GM18517 (cell line): Measurements from ENCODE around the gene ABHD12.

Experiments used
- ATAC-seq: cut with Tn5 transposase; IDR thresholded peaks from one replicate; pipeline ENCODE4 v1.9.1; 2021; ENCODE audit warnings: mild to moderate bottlenecking, moderate library complexity; ENCODE audit not compliant: unreplicated experiment

The ABHD12 gene

GRCh38 chr20:25258828-25259227 lies 131.8 kb downstream of the ABHD12 start:
- ATAC-seq, result no peak

GRCh38 chr20:25258476-25258805 lies 132.2 kb downstream of the ABHD12 start:
- ATAC-seq, result no peak

GRCh38 chr20:25257756-25258475 lies 132.7 kb downstream of the ABHD12 start:
- ATAC-seq, result no peak

DNA sequence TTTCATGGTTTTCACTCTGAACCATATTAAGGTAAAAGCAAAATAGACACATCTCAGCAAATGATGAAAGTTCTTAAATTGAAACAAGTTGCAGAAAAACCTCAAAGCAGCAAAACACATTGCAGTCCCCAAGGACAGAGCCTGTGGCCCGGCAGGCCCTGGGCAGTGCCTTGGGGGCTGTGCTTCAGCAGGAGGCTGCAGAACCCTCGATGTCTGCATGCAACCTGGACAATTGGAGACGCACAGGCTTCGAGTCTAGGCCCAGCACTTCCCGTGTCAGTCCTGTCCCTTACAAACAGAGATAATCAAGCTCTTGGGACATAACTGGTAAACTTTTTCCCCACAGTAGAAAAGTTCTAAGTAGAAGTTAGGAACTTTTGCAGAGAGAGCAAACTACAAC lies 133.5 kb downstream of the ABHD12 start:
- ATAC-seq, result no peak

- no peak for ATAC-seq
These were observed 134.3 kb downstream of the ABHD12 start for GRCh38 chr20:25256226-25256859.

GRCh38 chr20:25254986-25255680 lies 135.5 kb downstream of the ABHD12 start:
- ATAC-seq, result no peak

GRCh38 chr20:25254571-25254970 lies 136.1 kb downstream of the ABHD12 start:
- ATAC-seq, result no peak

DNA sequence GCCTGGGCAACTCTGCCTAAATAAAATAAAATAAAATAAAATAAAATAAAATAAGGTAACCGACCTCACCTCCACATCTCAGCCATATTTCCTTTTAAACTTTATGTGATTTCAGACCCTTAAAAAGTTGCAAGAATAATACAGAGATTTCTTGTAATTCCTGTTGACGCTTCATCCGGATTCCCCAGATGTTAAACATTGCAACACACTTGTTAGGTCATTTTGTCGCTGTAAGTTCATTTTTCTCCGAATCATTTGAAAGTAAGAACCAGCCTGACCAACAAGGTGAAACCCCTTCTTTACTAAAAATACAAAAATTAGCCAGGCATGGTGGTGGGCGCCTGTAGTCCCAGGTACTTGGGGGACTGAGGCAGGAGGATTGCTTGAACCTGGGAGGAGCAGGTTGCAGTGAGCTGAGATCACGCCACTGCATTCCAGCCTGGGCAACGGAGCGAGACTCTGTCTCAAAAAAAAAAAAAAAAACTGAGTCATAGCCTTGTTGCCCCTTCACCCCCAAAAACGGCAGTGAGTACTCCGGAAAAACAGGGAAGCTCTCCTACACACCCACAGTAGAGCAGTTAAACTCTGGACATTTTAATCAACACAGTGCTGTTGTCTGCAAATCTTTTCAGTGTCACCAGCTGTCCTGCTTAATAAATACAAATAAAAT lies 136.9 kb downstream of the ABHD12 start:
- no peak for ATAC-seq

GRCh38 chr20:25252686-25253421 lies 137.8 kb downstream of the ABHD12 start:
- ATAC-seq, result no peak

- ATAC-seq, result no peak
These were observed 138.4 kb downstream of the ABHD12 start for GRCh38 chr20:25252230-25252651.

DNA sequence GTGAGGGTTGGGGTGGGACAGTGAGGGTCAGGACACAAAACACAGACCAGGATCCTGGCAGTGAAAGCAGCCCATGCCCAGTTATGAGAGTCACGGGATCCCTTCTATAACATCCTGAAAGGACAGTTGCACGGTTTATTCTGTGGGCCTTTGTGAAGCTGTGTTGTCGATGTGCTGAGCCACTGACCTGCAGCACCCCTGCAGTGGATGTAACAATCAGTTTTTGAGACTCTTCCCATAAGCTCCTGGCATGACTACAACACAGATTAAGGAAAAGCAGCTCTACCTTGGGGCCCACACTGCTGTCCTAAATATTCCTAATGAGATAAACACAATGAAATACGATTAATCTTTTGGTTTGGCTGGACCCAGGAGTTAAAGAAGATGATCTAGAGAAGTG lies 139.1 kb downstream of the ABHD12 start:
- no peak for ATAC-seq

- no peak for ATAC-seq
These were observed 139.6 kb downstream of the ABHD12 start for GRCh38 chr20:25251019-25251418.

DNA sequence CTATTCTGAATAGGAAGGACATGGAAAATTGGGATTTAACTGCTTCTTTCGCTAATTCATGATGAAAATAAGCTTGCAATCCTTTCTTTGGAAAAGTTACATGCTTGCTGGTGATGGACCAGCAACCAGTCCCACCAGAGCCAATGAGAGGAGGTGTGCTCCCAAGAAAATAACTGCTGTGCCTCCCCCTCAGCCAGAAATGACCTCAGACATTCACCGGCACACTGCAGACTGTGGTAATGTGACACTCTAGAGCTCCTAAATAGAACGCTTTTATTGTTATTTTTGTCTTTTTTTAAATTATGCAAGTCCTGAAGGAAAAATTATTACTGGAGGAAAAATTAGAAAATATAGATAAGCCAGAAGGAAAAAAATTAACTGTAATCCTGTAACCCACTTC lies 140.1 kb downstream of the ABHD12 start:
- no peak for ATAC-seq
